IMR-90 (cell line): Measurements from ENCODE around the gene TRAPPC2L.

ENCODE experiments used
- CTCF ChIP-seq: conservative IDR thresholded peaks from 2 replicates; pipeline ENCODE4 v1.5.1; 2012; ENCODE audit warnings: mild to moderate bottlenecking, low read depth, low read length, improper control_type of control experiment
- POLR2A ChIP-seq: IDR thresholded peaks from 2 replicates; pipeline ENCODE4 v1.6.1; 2012; ENCODE audit warnings: mild to moderate bottlenecking, low read depth, low read length
- RAD21 ChIP-seq: IDR thresholded peaks from 2 replicates; pipeline ENCODE4 v1.6.1; 2012; ENCODE audit warnings: low read length, improper control_type of control experiment
- SMC3 ChIP-seq: fragments of 150-350 bp; IDR thresholded peaks from 2 replicates; pipeline ENCODE4 v1.6.1; 2016; ENCODE audit warnings: low read depth, mild to moderate bottlenecking, antibody characterized with exemption, low read length, moderate library complexity
- TF ChIP-seq, protein P1 (sequence below): fragments of 150-350 bp; IDR thresholded peaks from 2 replicates; pipeline ENCODE4 v1.6.1; 2017; ENCODE audit warnings: mild to moderate bottlenecking, antibody characterized with exemption, low read length, low read depth

- TF ChIP-seq, protein P1, sequence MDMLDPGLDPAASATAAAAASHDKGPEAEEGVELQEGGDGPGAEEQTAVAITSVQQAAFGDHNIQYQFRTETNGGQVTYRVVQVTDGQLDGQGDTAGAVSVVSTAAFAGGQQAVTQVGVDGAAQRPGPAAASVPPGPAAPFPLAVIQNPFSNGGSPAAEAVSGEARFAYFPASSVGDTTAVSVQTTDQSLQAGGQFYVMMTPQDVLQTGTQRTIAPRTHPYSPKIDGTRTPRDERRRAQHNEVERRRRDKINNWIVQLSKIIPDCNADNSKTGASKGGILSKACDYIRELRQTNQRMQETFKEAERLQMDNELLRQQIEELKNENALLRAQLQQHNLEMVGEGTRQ: no peak
- TF ChIP-seq CTCF (no peak), POLR2A (no peak), RAD21 (no peak), SMC3 (no peak)
Measured at GRCh38 chr16:88866151-88866920, 9.4 kb downstream of the TRAPPC2L start, which contains the start of gene PABPN1L.
